Stimulated activated CD8-positive, alpha-beta memory T cell treated with anti-CD3 and anti-CD28 coated beads, Interleukin-12 subunit alpha, Interleukin-12 subunit beta, amount 100 ng/mL, for 4 hours (primary cell): Measurements from ENCODE around the gene HERC4.
"Not testable (repeated sequence)": the region's sequence is repeated elsewhere in the genome, so short reads cannot be mapped to it uniquely, and the experiment has no call there.

Experiments used
- DNase-seq: peaks from one replicate; pipeline ENCODE4 v3.0.0-alpha.2; 2020; ENCODE audit warnings: low read depth

The HERC4 gene

GRCh38 chr10:68047554-68048327 is 27.3 kb downstream of the HERC4 start:
- DNase-seq: no peak

GRCh38 chr10:68047122-68047521 is 28.0 kb downstream of the HERC4 start:
- DNase-seq: no peak

- DNase-seq: no peak
Observed at GRCh38 chr10:68046642-68047041, 28.4 kb downstream of the HERC4 start.

GRCh38 chr10:68043030-68043429 is 32.1 kb downstream of the HERC4 start:
- DNase-seq: no peak

- DNase-seq: no peak
Observed at GRCh38 chr10:68032113-68032512, 43.0 kb downstream of the HERC4 start.

GRCh38 chr10:68027429-68027828 is 47.7 kb downstream of the HERC4 start:
- no peak for DNase-seq

- DNase-seq: no peak
Observed at GRCh38 chr10:68023292-68023691, 51.8 kb downstream of the HERC4 start.

- DNase-seq: not testable (repeated sequence)
Observed at GRCh38 chr10:68022324-68022723, 52.8 kb downstream of the HERC4 start.

- DNase-seq: not testable (repeated sequence)
Observed at GRCh38 chr10:68016519-68016918, 58.6 kb downstream of the HERC4 start.

GRCh38 chr10:68010426-68010940 is 64.6 kb downstream of the HERC4 start:
- DNase-seq: no peak

GRCh38 chr10:68007356-68007755 is 67.7 kb downstream of the HERC4 start:
- no peak for DNase-seq

- DNase-seq: no peak
Observed at GRCh38 chr10:68001539-68001938, 73.5 kb downstream of the HERC4 start.

- no peak for DNase-seq
Observed at GRCh38 chr10:68001000-68001399, 74.1 kb downstream of the HERC4 start.

GRCh38 chr10:67990093-67990492 is 85.0 kb downstream of the HERC4 start:
- no peak for DNase-seq

GRCh38 chr10:67988606-67989005 is 86.5 kb downstream of the HERC4 start:
- DNase-seq: no peak

GRCh38 chr10:67982603-67983002 is 92.5 kb downstream of the HERC4 start:
- not testable (repeated sequence) for DNase-seq

- DNase-seq: no peak
Observed at GRCh38 chr10:67978749-67979148, 96.3 kb downstream of the HERC4 start.

GRCh38 chr10:67977251-67977650 is 97.8 kb downstream of the HERC4 start:
- no peak for DNase-seq

GRCh38 chr10:67976292-67977245 is 98.5 kb downstream of the HERC4 start:
- no peak for DNase-seq

GRCh38 chr10:67975871-67976270 is 99.2 kb downstream of the HERC4 start:
- no peak for DNase-seq

- DNase-seq: no peak
Observed at GRCh38 chr10:67971311-67971710, 103.8 kb downstream of the HERC4 start.

- no peak for DNase-seq
Observed at GRCh38 chr10:67969875-67970274, 105.2 kb downstream of the HERC4 start.

- DNase-seq: not testable (repeated sequence)
Observed at GRCh38 chr10:67966035-67966434, 109.0 kb downstream of the HERC4 start.
